Neuronal stem cell (in vitro differentiated cells): ENCODE data around the gene LPIN3.
A peak's percentile ranks its signal among the peaks of the same experiment; 100 is the strongest.

Source experiments
- DNase-seq: peaks from one replicate; pipeline ENCODE4 v3.0.0-alpha.2; 2013; ENCODE audit warnings: low spot score
- H2AFZ ChIP-seq: one replicate; pipeline ENCODE4 v1.6.1; 2013; ENCODE audit warnings: mild to moderate bottlenecking, low read length, inconsistent platforms
- H2AK5ac ChIP-seq: 2 replicates; pipeline ENCODE4 v1.6.1; 2013; ENCODE audit warnings: low read depth, mild to moderate bottlenecking, inconsistent platforms, low read length, moderate library complexity, mixed read lengths
- H2BK120ac ChIP-seq: 2 replicates; pipeline ENCODE4 v1.6.1; 2013; ENCODE audit warnings: low read depth, mild to moderate bottlenecking, inconsistent platforms, low read length, moderate library complexity, mixed read lengths
- H2BK12ac ChIP-seq: one replicate; pipeline ENCODE4 v1.6.1; 2013; ENCODE audit warnings: low read length, inconsistent platforms
- H2BK15ac ChIP-seq: 2 replicates; pipeline ENCODE4 v1.6.1; 2013; ENCODE audit warnings: mild to moderate bottlenecking, low read length, inconsistent platforms, mixed read lengths
- H2BK5ac ChIP-seq: one replicate; pipeline ENCODE4 v1.6.1; 2013; ENCODE audit warnings: inconsistent platforms, mild to moderate bottlenecking, low read length, moderate library complexity
- H3K14ac ChIP-seq: one replicate; pipeline ENCODE4 v1.6.1; 2013; ENCODE audit warnings: low read length, inconsistent platforms
- H3K18ac ChIP-seq: 2 replicates; pipeline ENCODE4 v1.6.1; 2013; ENCODE audit warnings: low read length, inconsistent platforms
- H3K23ac ChIP-seq: 2 replicates; pipeline ENCODE4 v1.6.1; 2013; ENCODE audit warnings: low read depth, mild to moderate bottlenecking, mixed read lengths, low read length, inconsistent platforms; ENCODE audit not compliant: poor library complexity
- H3K27ac ChIP-seq: replicated peaks from 3 replicates; pipeline ENCODE4 v1.5.1; 2013; ENCODE audit warnings: low read length, inconsistent platforms
- H3K27me3 ChIP-seq, 3 experiments: 2 replicates each; pipeline ENCODE4 v1.6.1; 2013; ENCODE audit warnings: low read length in 3 of 3, mild to moderate bottlenecking in 2 of 3, inconsistent platforms in 1 of 3, low read depth in 1 of 3, mixed read lengths in 1 of 3, moderate library complexity in 1 of 3; ENCODE audit not compliant: control insufficient read depth in 3 of 3, insufficient read depth in 3 of 3
- H3K36me3 ChIP-seq, 2 donors: replicated peaks in 1 of 2; 2 replicates each; pipeline ENCODE4 v1.6.1; 2013; ENCODE audit warnings: low read length in 2 of 2; ENCODE audit not compliant: control insufficient read depth in 2 of 2, insufficient read depth in 2 of 2
- H3K4ac ChIP-seq: 2 replicates; pipeline ENCODE4 v1.6.1; 2013; ENCODE audit warnings: inconsistent platforms, mild to moderate bottlenecking, low read length, moderate library complexity
- H3K4me1 ChIP-seq, 2 donors: 1 replicate in 1 of 2; 2 replicates in 1 of 2; pipeline ENCODE4 v1.6.1; 2013; ENCODE audit warnings: low read length in 2 of 2, low read depth in 1 of 2; ENCODE audit not compliant: control insufficient read depth in 2 of 2, insufficient read depth in 1 of 2
- H3K4me2 ChIP-seq: one replicate; pipeline ENCODE4 v1.6.1; 2013; ENCODE audit warnings: mild to moderate bottlenecking, low read length, inconsistent platforms; ENCODE audit not compliant: insufficient read depth, poor library complexity, severe bottlenecking
- H3K4me3 ChIP-seq, 2 donors: 2 replicates each; pipeline ENCODE4 v1.5.1; 2013; ENCODE audit warnings: low read length in 2 of 2, mild to moderate bottlenecking in 2 of 2, inconsistent platforms in 1 of 2, moderate library complexity in 1 of 2
- H3K79me1 ChIP-seq: one replicate; pipeline ENCODE4 v1.6.1; 2013; ENCODE audit warnings: low read depth, mild to moderate bottlenecking, inconsistent platforms, low read length, moderate library complexity
- H3K9ac ChIP-seq: one replicate; pipeline ENCODE4 v1.6.1; 2013; ENCODE audit warnings: mild to moderate bottlenecking, low read depth, low read length, inconsistent platforms; ENCODE audit not compliant: poor library complexity
- H3K9me3 ChIP-seq, 2 donors: replicated peaks in 1 of 2; 2 replicates each; pipeline versions ENCODE3 to v1.6.1; 2013; ENCODE audit warnings: low read length in 2 of 2, mild to moderate bottlenecking in 2 of 2, inconsistent platforms in 1 of 2, low read depth in 1 of 2, mixed read lengths in 1 of 2, moderate library complexity in 1 of 2; ENCODE audit not compliant: control insufficient read depth in 2 of 2, insufficient read depth in 1 of 2
- H4K8ac ChIP-seq: one replicate; pipeline ENCODE4 v1.6.1; 2013; ENCODE audit warnings: low read depth, mild to moderate bottlenecking, inconsistent platforms, low read length, moderate library complexity
- H4K91ac ChIP-seq: one replicate; pipeline ENCODE4 v1.6.1; 2013; ENCODE audit warnings: low read length, low read depth, mild to moderate bottlenecking, inconsistent platforms; ENCODE audit not compliant: poor library complexity
- WGBS, 2 donors: extraction: QIAGEN DNeasy Blood & Tissue Kit; methylation state at CpG; one replicate each; pipeline ENCODE4 v1.1.7; 2013; ENCODE audit warnings: missing lambda C conversion rate in 2 of 2, mixed read lengths in 1 of 2; ENCODE audit not compliant: insufficient read length in 2 of 2, insufficient replicate concordance in 1 of 2; ENCODE audit errors: extremely low coverage in 2 of 2; 5-methylcytosine and 5-hydroxymethylcytosine counted together

LPIN3 gene

GRCh38 chr20:41335591-41335990, 5.0 kb upstream of the LPIN3 start:
- Histone ChIP-seq H3K27ac (no peak overlapping the region), H3K4me1 (no peaks in the 10 kb centered on the region), H3K4ac (no peak overlapping the region), H4K91ac (no peak overlapping the region), H3K79me1 (no peaks in the 10 kb centered on the region), H2AK5ac (peak overlapping the region; percentile 12), H2AFZ (no peak overlapping the region), H2BK5ac (no peak overlapping the region), H4K8ac (no peak overlapping the region), H3K23ac (no peak overlapping the region), H2BK15ac (no peak overlapping the region), H2BK120ac (no peak overlapping the region), H2BK12ac (no peak overlapping the region), H3K27me3 (peaks cover 0 to 6% (median 2%) of the 10 kb centered on the region in 3 experiments), H3K4me2 (no peak overlapping the region), H3K9me3 (peaks cover 0 to 2% of the 10 kb centered on the region in 2 donors), H3K18ac (peak overlapping the region; percentile 72), H3K9ac (no peak overlapping the region), H3K36me3 (no peaks in the 10 kb centered on the region), H3K14ac (no peak overlapping the region), H3K4me3 (peak overlapping the region in 1 of 2 donors; percentile 38)
- DNase-seq: no peak
- no CpG with 5 or more reads among the region's 1 CpG for WGBS, 2 donors

DNA sequence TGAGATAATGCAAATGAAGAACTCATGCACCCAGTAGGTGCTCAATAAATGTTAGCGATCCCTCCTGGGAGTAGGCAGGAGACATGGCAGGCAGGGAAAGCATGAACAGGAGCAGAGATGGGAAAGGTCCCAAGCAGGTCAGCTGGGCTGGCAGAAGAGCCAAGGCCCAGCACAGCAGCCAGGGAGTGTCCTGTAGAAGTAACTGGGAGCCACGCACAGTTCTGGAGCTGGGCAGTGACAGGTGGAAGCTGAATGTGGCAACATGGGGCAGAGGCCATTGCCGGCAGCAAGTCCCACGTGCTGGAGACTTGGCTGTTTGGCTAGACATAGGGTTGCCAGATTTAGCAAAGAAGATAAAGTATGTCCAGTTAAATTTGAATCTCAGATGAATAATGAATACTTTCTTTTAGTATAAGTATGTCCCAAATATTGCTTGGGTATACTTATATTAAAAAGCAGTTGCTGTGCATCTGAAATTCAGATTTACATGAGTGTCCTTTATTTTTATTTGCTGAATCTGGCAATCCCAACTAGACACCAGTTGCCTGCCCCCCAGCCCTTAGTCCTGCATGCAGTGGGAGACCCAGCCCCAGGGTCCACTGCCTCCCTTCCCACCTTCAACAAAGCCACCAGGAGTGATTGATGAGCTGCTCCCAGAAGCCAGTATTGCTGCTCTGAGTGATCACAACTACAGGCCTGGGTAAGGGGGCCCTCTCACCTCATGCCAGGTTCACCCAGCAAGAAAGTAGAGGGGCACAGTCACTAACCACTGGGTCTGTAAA, 3.7 kb upstream of the LPIN3 start:
- no peaks in the 10 kb centered on the region for H3K79me1 ChIP-seq
- H3K9me3 ChIP-seq: peaks cover 0 to 2% of the 10 kb centered on the region in 2 donors
- no peak overlapping the region for H2BK5ac ChIP-seq
- H3K18ac ChIP-seq: no peak overlapping the region
- H3K4me2 ChIP-seq: no peak overlapping the region
- H2BK15ac ChIP-seq: no peak overlapping the region
- peaks cover 0 to 3% of the 10 kb centered on the region in 2 donors for H3K4me1 ChIP-seq
- H3K4me3 ChIP-seq: no peak overlapping the region
- no peak overlapping the region for H4K91ac ChIP-seq
- no peak overlapping the region for H2BK120ac ChIP-seq
- no peak overlapping the region for H2BK12ac ChIP-seq
- no peak overlapping the region for H2AK5ac ChIP-seq
- H3K27ac ChIP-seq: no peak overlapping the region
- no peak overlapping the region for H3K9ac ChIP-seq
- peak overlapping the region; percentile 77 for H3K23ac ChIP-seq
- no CpG with 5 or more reads among the region's 4 CpGs for WGBS, 2 donors
- H2AFZ ChIP-seq: no peak overlapping the region
- no peak for DNase-seq
- H3K14ac ChIP-seq: no peak overlapping the region
- H3K27me3 ChIP-seq: peaks cover 0 to 6% (median 2%) of the 10 kb centered on the region in 3 experiments
- no peaks in the 10 kb centered on the region for H3K36me3 ChIP-seq
- H3K4ac ChIP-seq: no peak overlapping the region
- H4K8ac ChIP-seq: no peak overlapping the region

GRCh38 chr20:41339957-41340326, 679 bp upstream of the LPIN3 start:
- Histone ChIP-seq H4K91ac (no peak overlapping the region), H3K4me2 (peak overlapping the region; percentile 81), H3K4me3 (no peak overlapping the region), H2BK5ac (no peak overlapping the region), H2AK5ac (no peak overlapping the region), H3K9ac (no peak overlapping the region), H3K79me1 (no peaks in the 10 kb centered on the region), H2BK12ac (no peak overlapping the region), H2BK15ac (no peak overlapping the region), H3K27ac (no peak overlapping the region), H3K36me3 (no peaks in the 10 kb centered on the region), H3K18ac (peak overlapping the region; percentile 73), H3K27me3 (peaks cover 0 to 6% (median 2%) of the 10 kb centered on the region in 3 experiments), H3K14ac (no peak overlapping the region), H3K23ac (no peak overlapping the region), H2AFZ (peak overlapping the region; percentile 80), H4K8ac (no peak overlapping the region), H2BK120ac (no peak overlapping the region), H3K4ac (no peak overlapping the region), H3K4me1 (peaks cover 0 to 3% of the 10 kb centered on the region in 2 donors), H3K9me3 (peaks cover 0 to 2% of the 10 kb centered on the region in 2 donors)
- WGBS, 2 donors: no CpG with 5 or more reads among the region's 25 CpGs
- DNase-seq: peak; percentile 79

DNA sequence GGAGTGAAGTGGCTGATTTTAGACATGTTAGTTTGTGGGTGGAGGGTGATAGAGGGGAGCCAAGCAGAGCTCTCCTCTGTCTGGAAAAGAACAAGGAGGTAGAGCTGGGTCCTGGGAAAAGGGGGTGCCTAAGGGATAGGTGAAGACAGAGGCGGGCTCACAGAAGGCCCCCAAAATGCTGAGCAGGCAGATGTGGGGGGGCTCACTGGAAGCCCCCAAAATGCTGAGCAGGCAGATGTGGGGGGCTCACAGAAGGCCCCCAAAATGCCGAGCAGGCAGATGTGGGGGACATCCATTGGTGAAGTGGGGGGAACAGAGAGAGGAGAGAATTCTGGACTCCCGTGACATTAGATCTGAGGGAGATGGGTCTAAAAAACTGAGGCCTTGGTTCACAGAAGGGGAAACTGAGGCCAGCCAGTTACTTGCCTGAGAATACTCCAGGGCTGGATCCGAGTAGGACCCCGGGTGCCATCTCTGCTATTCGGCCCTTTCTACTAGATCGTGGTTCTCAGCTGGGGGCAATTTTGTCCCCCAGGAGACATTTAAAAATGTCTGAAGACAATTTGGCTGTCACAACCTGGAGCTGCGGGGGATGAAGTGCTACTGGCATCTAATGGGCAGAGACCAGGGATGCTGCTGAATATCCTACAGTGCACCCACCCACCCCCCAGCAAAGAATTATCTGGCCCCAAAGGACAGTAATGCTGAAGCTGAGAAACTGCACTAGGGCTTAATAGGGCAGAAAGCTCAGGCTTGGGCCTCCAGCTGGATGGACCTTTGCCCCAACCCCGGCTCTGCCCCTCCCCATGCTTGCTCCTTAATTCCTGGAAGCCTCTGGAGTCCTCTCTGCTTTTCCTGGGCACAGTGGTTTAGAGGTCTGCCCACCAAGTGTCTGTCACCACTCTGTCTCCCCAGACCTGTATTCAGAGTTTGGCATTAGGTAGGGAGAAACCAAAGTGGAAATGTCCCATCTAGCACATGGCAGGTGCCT, 2.1 kb downstream of the LPIN3 start:
- Histone ChIP-seq H2BK12ac (no peak overlapping the region), H3K4me3 (no peak overlapping the region), H2AK5ac (peak overlapping the region; percentile 17), H3K23ac (no peak overlapping the region), H3K79me1 (no peaks in the 10 kb centered on the region), H3K9ac (no peak overlapping the region), H2BK120ac (no peak overlapping the region), H3K18ac (no peak overlapping the region), H2BK15ac (no peak overlapping the region), H3K4ac (no peak overlapping the region), H3K14ac (no peak overlapping the region), H3K27me3 (peaks cover 0 to 6% (median 0%) of the 10 kb centered on the region in 3 experiments), H4K8ac (no peak overlapping the region), H3K4me1 (peaks cover 3 to 10% of the 10 kb centered on the region in 2 donors), H3K9me3 (no peaks in the 10 kb centered on the region), H3K36me3 (no peaks in the 10 kb centered on the region), H2AFZ (no peak overlapping the region), H3K27ac (no peak overlapping the region), H4K91ac (no peak overlapping the region), H3K4me2 (no peak overlapping the region), H2BK5ac (no peak overlapping the region)
- no CpG with 5 or more reads among the region's 9 CpGs for WGBS, 2 donors
- no peak for DNase-seq
